NT2/D1 (cell line): Measurements from ENCODE around the gene EPB41L2.

Source experiments
- DNase-seq: peaks from one replicate; pipeline ENCODE4 v3.0.0-alpha.2; 2011; ENCODE audit warnings: low read depth, low spot score
- H3K27me3 ChIP-seq: 2 replicates; pipeline ENCODE4 v1.6.0; 2011; ENCODE audit warnings: mild to moderate bottlenecking; ENCODE audit not compliant: insufficient read length, insufficient read depth
- H3K36me3 ChIP-seq: 2 replicates; pipeline ENCODE4 v1.6.1; 2011; ENCODE audit warnings: mild to moderate bottlenecking, low read length, mixed read lengths; ENCODE audit not compliant: insufficient read depth, insufficient read length
- H3K4me1 ChIP-seq: 2 replicates; pipeline ENCODE4 v1.5.1; 2011; ENCODE audit not compliant: insufficient read depth, insufficient read length
- H3K4me3 ChIP-seq: 2 replicates; pipeline ENCODE4 v1.5.1; 2011; ENCODE audit warnings: low read depth; ENCODE audit not compliant: insufficient read length
- H3K9ac ChIP-seq: 2 replicates; pipeline ENCODE4 v1.6.0; 2011; ENCODE audit warnings: low read depth; ENCODE audit not compliant: insufficient read length
- H3K9me3 ChIP-seq: 2 replicates; pipeline ENCODE4 v1.5.1; 2011; ENCODE audit warnings: mild to moderate bottlenecking, low read length; ENCODE audit not compliant: insufficient read depth
- SUZ12 ChIP-seq: IDR thresholded peaks from 2 replicates; pipeline ENCODE4 v1.6.1; 2011; ENCODE audit not compliant: insufficient read length, insufficient read depth; ENCODE audit errors: extremely low read depth
- YY1 ChIP-seq: IDR thresholded peaks from 2 replicates; pipeline ENCODE4 v1.6.1; 2011; ENCODE audit not compliant: insufficient read length, insufficient read depth
- ZNF274 ChIP-seq: IDR thresholded peaks from 2 replicates; pipeline ENCODE4 v1.6.1; 2011; ENCODE audit warnings: mild to moderate bottlenecking, low read depth, low read length

EPB41L2 gene

DNA sequence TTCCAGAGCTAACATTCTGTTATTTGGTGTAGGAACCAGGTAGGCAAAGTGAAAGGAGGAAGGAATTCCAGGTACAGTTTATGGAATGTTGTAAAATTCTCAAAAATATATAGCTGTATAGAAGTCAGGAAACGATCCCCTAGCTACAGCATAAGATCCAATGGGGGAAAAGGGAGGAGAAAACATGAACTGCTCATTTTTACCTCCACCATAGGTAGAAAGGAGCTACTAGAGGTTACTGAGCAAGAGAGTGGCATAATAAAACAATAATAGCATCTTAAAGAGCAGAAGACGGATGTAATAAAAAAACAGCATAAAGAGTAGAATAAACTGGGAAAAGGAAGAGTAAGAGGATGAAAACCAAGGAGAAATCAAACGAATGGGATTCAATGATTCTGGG lies 26.9 kb downstream of the EPB41L2 start:
- H3K9ac ChIP-seq, result no peak overlapping the region
- no peak overlapping the region for H3K4me3 ChIP-seq
- no peaks in the 10 kb centered on the region for H3K36me3 ChIP-seq
- TF ChIP-seq YY1, result no peak
- no peak for TF ChIP-seq ZNF274
- no peak for TF ChIP-seq SUZ12
- H3K4me1 ChIP-seq, result no peaks in the 10 kb centered on the region
- DNase-seq, result no peak
- H3K9me3 ChIP-seq, result no peaks in the 10 kb centered on the region
- H3K27me3 ChIP-seq, result no peaks in the 10 kb centered on the region

DNA sequence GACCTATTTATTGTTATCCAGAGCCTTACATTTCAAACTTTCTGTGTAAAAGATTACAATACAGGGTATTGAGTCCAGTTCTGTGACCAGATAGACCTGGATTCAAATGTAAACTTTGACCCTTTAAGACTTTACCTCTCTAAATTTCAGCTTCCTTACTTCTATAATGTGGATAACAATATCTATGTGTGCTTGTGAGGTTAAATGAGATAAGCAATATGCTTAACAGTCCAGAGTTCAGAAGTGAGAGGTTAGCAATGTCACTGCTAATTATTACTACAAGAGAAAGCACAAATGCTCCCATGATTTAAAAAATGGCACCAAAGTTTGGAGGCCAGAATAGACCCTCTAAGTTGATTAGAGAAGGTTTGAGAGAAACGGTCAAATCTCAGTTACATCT lies 27.5 kb downstream of the EPB41L2 start:
- Histone ChIP-seq H3K4me3 (no peak overlapping the region), H3K9me3 (no peaks in the 10 kb centered on the region), H3K4me1 (no peaks in the 10 kb centered on the region), H3K27me3 (no peaks in the 10 kb centered on the region), H3K9ac (no peak overlapping the region), H3K36me3 (no peaks in the 10 kb centered on the region)
- no peak for TF ChIP-seq SUZ12
- no peak for TF ChIP-seq ZNF274
- no peak for TF ChIP-seq YY1
- no peak for DNase-seq

DNA sequence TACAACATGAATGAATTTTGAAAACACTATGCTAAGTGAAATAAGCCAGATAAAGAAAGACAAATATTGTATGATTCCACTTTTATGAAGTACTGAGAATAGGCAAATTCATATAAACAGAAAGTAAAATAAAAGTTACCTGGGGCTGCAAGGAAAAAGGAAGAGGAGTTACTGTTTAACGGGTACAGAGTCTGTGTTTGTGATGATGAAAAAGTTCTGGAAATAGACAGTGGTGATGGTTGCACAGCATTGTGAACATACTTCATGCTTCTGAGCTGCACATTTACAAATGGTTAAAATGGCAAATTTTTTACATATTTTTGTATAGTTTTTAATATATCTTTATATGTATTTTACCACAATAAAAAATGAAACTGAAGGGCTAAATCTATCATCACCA lies 29.4 kb downstream of the EPB41L2 start:
- no peaks in the 10 kb centered on the region for H3K27me3 ChIP-seq
- H3K36me3 ChIP-seq, result no peaks in the 10 kb centered on the region
- H3K4me3 ChIP-seq, result no peak overlapping the region
- H3K9me3 ChIP-seq, result no peaks in the 10 kb centered on the region
- no peak for DNase-seq
- TF ChIP-seq ZNF274 (no peak), SUZ12 (no peak), YY1 (no peak)
- no peak overlapping the region for H3K9ac ChIP-seq
- H3K4me1 ChIP-seq, result no peaks in the 10 kb centered on the region

DNA sequence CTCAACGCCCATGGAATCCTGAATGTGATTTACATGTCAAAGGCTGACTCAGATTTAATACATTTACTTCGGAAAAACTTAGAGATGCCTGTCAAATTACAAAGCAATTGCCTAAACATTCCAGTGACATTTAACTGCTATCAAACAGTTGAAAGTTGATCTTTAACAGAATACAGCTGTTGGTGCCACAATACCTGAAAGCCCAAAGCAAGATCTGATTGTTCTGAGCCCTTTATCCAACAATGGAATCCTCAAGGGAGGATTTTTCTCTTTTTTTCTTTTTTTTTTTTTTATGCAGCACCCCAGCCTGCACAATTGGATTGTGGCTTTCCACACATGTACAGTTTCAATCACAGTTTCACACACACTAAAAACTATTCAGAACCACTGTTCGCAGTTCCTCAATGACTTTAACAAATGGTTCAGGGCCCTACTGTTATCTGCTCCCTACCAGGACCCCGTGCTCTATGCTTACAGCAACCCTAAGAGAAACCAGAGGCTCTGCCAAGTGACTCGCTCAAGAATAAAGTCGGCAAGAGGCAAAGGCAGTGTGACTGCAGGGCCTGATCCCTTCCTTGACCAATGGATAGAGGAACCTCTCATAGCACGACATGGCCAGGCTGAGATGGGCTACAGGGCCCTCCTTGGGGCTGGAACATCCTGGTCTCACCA lies 33.3 kb downstream of the EPB41L2 start:
- Histone ChIP-seq H3K4me3 (no peak overlapping the region), H3K4me1 (no peaks in the 10 kb centered on the region), H3K36me3 (no peaks in the 10 kb centered on the region), H3K9ac (no peak overlapping the region), H3K27me3 (no peaks in the 10 kb centered on the region), H3K9me3 (no peaks in the 10 kb centered on the region)
- TF ChIP-seq ZNF274, result no peak
- no peak for TF ChIP-seq YY1
- no peak for TF ChIP-seq SUZ12
- no peak for DNase-seq

DNA sequence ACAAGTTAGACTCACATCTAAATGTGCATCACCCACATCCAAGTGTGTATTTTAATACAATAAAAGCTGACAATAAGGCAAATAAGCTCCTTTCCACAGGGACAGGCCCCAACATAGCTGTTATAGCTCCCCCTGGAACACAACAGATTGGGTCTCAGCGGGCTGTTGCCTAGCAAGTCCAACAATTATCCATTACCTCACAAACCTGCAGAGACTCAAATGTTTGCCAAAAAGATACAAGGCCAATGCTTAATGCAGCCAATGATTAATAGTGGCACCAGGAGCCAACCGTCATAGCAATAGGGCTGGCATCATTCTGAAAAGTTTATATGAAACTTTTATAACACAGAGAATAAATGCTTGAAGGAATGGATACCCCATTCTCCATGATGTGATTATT lies 35.7 kb downstream of the EPB41L2 start:
- Histone ChIP-seq H3K9me3 (no peaks in the 10 kb centered on the region), H3K27me3 (no peaks in the 10 kb centered on the region), H3K4me1 (no peaks in the 10 kb centered on the region)

DNA sequence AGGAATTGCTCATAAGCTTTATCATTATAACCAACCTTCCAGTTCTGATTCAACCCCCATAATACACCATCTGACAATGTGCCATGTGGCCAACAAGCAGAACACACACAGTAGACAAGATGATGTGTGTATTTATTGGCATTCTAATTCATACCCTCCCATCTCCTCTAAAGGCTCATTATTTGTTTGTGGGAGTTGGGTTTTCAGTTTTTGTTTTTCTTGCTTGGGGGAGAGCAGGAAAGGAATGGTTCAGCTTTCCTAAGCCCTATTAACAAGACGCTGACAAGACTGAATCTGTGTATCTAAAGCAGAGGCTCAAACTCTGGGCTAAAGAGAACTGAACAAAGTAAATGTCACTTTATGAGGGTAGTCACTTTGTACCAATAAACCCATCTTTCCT lies 36.8 kb downstream of the EPB41L2 start:
- no peaks in the 10 kb centered on the region for H3K4me1 ChIP-seq
- TF ChIP-seq SUZ12 (no peak), YY1 (no peak), ZNF274 (no peak)
- no peak for DNase-seq
- no peaks in the 10 kb centered on the region for H3K36me3 ChIP-seq
- peaks cover 3% of the 10 kb centered on the region; the same call in 1 of the 2 replicates for H3K9me3 ChIP-seq
- no peaks in the 10 kb centered on the region for H3K27me3 ChIP-seq
- no peak overlapping the region for H3K9ac ChIP-seq
- H3K4me3 ChIP-seq, result no peak overlapping the region

More for the DNA sequence above, 35.7 kb downstream of the EPB41L2 start:
- Histone ChIP-seq H3K36me3 (no peaks in the 10 kb centered on the region), H3K9ac (no peak overlapping the region), H3K4me3 (no peak overlapping the region)
- DNase-seq, result no peak
- TF ChIP-seq ZNF274, result no peak
- no peak for TF ChIP-seq SUZ12
- TF ChIP-seq YY1, result no peak

DNA sequence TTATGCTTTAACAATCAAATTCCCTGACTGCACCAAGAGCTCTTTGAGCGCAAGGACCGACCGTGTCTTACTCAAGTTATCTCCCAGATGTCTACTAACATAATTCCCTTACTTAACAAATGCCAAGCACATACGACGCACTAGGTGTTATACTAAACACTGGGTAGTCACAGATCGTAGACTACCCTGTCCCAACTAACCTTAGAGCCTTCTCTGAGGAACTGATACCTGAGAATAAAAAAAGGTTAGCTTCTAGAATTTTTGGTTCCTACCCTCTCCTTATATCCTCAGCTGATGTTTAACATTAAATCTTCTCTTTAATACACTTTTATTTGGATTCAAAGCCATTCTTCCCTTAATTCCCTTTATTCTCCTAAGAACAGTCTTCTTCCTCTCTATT lies 38.5 kb downstream of the EPB41L2 start:
- Histone ChIP-seq H3K4me3 (no peak overlapping the region), H3K36me3 (no peaks in the 10 kb centered on the region), H3K4me1 (no peaks in the 10 kb centered on the region), H3K9me3 (peaks cover 3% of the 10 kb centered on the region; the same call in 1 of the 2 replicates), H3K9ac (no peak overlapping the region), H3K27me3 (no peaks in the 10 kb centered on the region)
- no peak for TF ChIP-seq SUZ12
- no peak for TF ChIP-seq ZNF274
- no peak for TF ChIP-seq YY1
- no peak for DNase-seq
